Measurements from ENCODE around the gene PRKN.

Gene PRKN

DNA sequence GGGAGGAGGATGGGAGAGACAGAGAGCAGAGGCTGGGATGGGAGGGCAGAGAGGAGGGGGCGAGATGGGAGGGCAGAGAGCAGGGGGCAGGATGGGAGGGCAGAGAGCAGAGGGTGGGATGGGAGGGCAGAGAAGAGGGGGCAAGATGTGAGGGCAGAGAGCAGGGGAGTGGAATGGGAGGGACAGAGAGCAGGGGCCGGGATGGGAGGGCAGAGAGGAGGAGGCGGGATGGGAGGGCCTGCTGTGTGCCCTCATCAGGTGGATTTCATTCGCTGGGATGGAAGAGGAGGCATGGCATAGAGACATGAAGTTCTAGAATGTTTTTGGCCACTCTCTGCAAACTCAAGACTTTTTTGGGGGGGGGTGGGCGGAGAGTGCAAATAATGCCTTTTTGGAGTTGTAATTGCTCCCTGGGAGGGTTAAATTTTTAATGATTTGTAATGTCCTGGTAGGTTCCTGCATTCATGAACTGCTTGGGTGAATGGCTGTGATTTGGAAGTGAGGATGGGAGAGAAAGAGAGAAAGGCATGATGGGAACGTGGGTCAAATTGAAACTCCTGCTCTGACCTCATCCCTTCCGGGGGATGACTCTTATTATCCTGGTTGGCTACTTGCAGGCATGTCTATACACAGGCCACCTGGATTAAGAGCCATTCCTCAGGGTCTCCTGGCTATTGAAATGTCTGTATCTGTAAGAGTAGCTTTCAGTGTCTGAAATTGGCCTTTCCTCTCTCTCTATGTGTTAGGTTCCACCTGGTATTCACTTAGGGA is 1291.3 kb downstream of the PRKN start:
- H3K9me2 ChIP-seq (replicated peaks; ENCODE audit: insufficient read depth, low read length): no peaks in the 10 kb centered on the region
- H3K9ac ChIP-seq (ENCODE audit: low read length): no peak overlapping the region
- DNase-seq: no peak
- H3K27ac ChIP-seq (ENCODE audit: low read length): no peak overlapping the region
- H2AFZ ChIP-seq (ENCODE audit: low read length): no peak overlapping the region
- no peaks in the 10 kb centered on the region for H3K27me3 ChIP-seq (replicated peaks; ENCODE audit: insufficient read depth, low read length)
- no peaks in the 10 kb centered on the region for H3K9me3 ChIP-seq (replicated peaks; ENCODE audit: insufficient read depth, low read length)
- no peak overlapping the region for H3K4me3 ChIP-seq (ENCODE audit: low read length)
- no peak overlapping the region for H3K4me2 ChIP-seq (ENCODE audit: low read depth, low read length)
- H4K20me1 ChIP-seq (ENCODE audit: insufficient read depth, low read length): no peaks in the 10 kb centered on the region
- H3K79me2 ChIP-seq (ENCODE audit: low read length): no peaks in the 10 kb centered on the region
- no peaks in the 10 kb centered on the region for H3F3A ChIP-seq (ENCODE audit: insufficient read depth, low read length)
- H3K4me1 ChIP-seq (ENCODE audit: low read length): no peaks in the 10 kb centered on the region
- no peaks in the 10 kb centered on the region for H3K36me3 ChIP-seq (replicated peaks; ENCODE audit: insufficient read depth, low read length)
- TF ChIP-seq EZH2phosphoT487 (IDR thresholded peaks at IDR 0.05; ENCODE audit: low read length): no peak
- TF ChIP-seq EZH2 (optimal IDR thresholded peaks at IDR 0.05; ENCODE audit: low read depth, low read length): no peak
- no peak for TF ChIP-seq CTCF (IDR thresholded peaks at IDR 0.05; ENCODE audit: low read length)

DNA sequence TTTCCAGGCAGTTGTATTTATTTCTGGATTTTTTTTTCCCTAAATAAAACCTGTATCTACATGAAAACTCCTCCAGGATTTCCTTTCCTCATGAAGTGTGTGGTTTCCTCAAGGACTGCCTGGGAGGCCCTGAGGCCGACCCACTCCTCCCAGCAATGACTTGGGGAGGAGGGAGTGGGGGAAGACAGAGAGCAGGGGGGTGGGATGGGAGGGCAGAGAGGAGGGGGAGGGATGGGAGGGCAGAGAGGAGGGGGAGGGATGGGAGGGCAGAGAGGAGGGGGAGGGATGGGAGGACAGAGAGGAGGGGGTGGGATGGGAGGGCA is 1291.9 kb downstream of the PRKN start:
- DNase-seq: no peak
- Histone ChIP-seq H3K9ac (ENCODE audit: low read length) (no peak overlapping the region), H2AFZ (ENCODE audit: low read length) (no peak overlapping the region), H3K4me1 (ENCODE audit: low read length) (no peaks in the 10 kb centered on the region), H3K4me3 (ENCODE audit: low read length) (no peak overlapping the region), H3K9me3 (replicated peaks; ENCODE audit: insufficient read depth, low read length) (no peaks in the 10 kb centered on the region), H3K9me2 (replicated peaks; ENCODE audit: insufficient read depth, low read length) (no peaks in the 10 kb centered on the region), H3K36me3 (replicated peaks; ENCODE audit: insufficient read depth, low read length) (no peaks in the 10 kb centered on the region), H4K20me1 (ENCODE audit: insufficient read depth, low read length) (no peaks in the 10 kb centered on the region), H3K27me3 (replicated peaks; ENCODE audit: insufficient read depth, low read length) (no peaks in the 10 kb centered on the region), H3K27ac (ENCODE audit: low read length) (no peak overlapping the region), H3K4me2 (ENCODE audit: low read depth, low read length) (no peak overlapping the region), H3F3A (ENCODE audit: insufficient read depth, low read length) (no peaks in the 10 kb centered on the region), H3K79me2 (ENCODE audit: low read length) (no peaks in the 10 kb centered on the region)
- TF ChIP-seq EZH2 (optimal IDR thresholded peaks at IDR 0.05; ENCODE audit: low read depth, low read length): no peak
- TF ChIP-seq EZH2phosphoT487 (IDR thresholded peaks at IDR 0.05; ENCODE audit: low read length): no peak
- no peak for TF ChIP-seq CTCF (IDR thresholded peaks at IDR 0.05; ENCODE audit: low read length)

DNA sequence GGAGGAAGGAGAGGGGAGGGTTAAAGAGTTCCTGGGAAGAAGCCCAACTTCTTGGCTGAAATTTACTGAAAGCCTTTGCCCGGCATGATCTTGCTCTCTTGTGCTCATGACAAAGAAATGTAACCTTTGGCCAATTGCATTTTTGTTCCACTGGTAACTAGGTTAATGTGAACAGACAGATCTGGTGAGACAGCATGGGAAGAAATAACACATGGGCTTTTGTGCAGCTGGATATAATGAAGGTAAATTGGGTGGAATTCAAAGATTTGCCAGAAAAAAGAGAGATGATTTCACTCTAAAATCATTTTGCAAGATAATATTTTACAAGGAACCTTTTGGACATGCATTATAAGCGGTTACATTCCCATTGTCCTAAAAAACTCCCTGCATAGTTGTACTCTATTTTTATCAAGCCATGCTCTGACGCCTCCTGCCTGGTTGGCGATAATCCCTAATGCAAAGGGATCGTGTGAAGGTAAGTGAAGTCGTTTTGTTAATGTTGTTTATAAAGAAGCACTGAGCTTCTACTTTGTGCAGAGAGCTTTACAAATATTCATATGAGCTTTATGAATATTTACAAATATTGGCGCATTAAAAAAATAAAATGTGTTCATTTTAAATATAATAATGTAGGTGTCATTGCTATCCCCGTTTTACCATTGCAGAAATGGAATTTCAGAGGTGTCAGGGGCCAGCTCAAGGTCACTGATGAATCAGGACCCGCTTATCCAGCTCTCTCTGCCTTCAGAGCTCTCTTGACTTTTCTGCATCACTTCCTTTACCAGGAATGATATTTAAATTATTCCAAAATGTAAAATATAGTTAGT is 1292.4 kb downstream of the PRKN start:
- Histone ChIP-seq H3K27ac (ENCODE audit: low read length) (no peak overlapping the region), H3K4me2 (ENCODE audit: low read depth, low read length) (no peak overlapping the region), H3K9ac (ENCODE audit: low read length) (no peak overlapping the region), H3K4me1 (ENCODE audit: low read length) (no peaks in the 10 kb centered on the region), H3K9me3 (replicated peaks; ENCODE audit: insufficient read depth, low read length) (no peaks in the 10 kb centered on the region), H4K20me1 (ENCODE audit: insufficient read depth, low read length) (no peaks in the 10 kb centered on the region), H3K27me3 (replicated peaks; ENCODE audit: insufficient read depth, low read length) (no peaks in the 10 kb centered on the region), H3K79me2 (ENCODE audit: low read length) (no peaks in the 10 kb centered on the region), H3F3A (ENCODE audit: insufficient read depth, low read length) (no peaks in the 10 kb centered on the region), H3K9me2 (replicated peaks; ENCODE audit: insufficient read depth, low read length) (no peaks in the 10 kb centered on the region), H3K4me3 (ENCODE audit: low read length) (no peak overlapping the region), H2AFZ (ENCODE audit: low read length) (no peak overlapping the region), H3K36me3 (replicated peaks; ENCODE audit: insufficient read depth, low read length) (no peaks in the 10 kb centered on the region)
- DNase-seq: no peak
- TF ChIP-seq CTCF (IDR thresholded peaks at IDR 0.05; ENCODE audit: low read length): no peak
- no peak for TF ChIP-seq EZH2 (optimal IDR thresholded peaks at IDR 0.05; ENCODE audit: low read depth, low read length)
- TF ChIP-seq EZH2phosphoT487 (IDR thresholded peaks at IDR 0.05; ENCODE audit: low read length): no peak
